Astrocyte of the spinal cord (primary cell): ENCODE data around the gene ACCS.
A peak's percentile ranks its signal among the peaks of the same experiment; 100 is the strongest.

Source experiments
- DNase-seq: peaks from one replicate; pipeline ENCODE4 v3.0.0; 2011; ENCODE audit warnings: low read depth, low spot score
- H3K4me3 ChIP-seq: 2 replicates; pipeline ENCODE4 v1.5.1; 2011; ENCODE audit warnings: low read depth, mild to moderate bottlenecking, low read length, moderate library complexity
- CTCF ChIP-seq: IDR thresholded peaks from 2 replicates; pipeline ENCODE4 v1.5.1; 2012; ENCODE audit warnings: low read depth, mild to moderate bottlenecking, low read length, inconsistent platforms
- in situ Hi-C: cut with HindIII; loops from 2 replicates; pipeline ENCODE4 v1.10.0; 2017; ENCODE audit warnings: low sequenced_read_pairs

ACCS gene

DNA sequence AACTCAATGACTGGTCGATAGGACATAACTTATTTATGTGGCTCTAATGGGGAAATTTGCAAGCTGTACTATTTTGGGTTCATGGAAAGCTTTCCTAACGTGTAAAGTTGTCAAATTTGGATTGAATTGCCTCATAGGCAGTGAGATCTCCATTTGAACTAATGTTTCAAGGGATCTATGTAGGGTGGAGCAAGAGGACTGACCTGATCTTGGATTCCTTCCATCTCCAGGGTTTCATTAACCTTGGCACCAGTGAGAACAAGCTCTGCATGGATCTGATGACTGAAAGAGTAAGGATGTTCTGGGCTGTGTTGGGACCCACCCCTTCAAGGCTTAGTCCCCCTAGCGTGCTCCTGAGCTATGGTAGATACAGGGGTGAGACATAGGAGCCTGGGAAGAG, 16.2 kb upstream of the ACCS start:
- TF ChIP-seq CTCF, result no peak
- in situ Hi-C loops, result no loop called here
- DNase-seq, result no peak
- H3K4me3 ChIP-seq, result no peak overlapping the region

GRCh38 chr11:44051171-44051570, 14.9 kb upstream of the ACCS start:
- in situ Hi-C loops, result no loop called here

GRCh38 chr11:44057340-44057739, 8.7 kb upstream of the ACCS start:
- no peak overlapping the region for H3K4me3 ChIP-seq
- peak; percentile 2 for TF ChIP-seq CTCF
- in situ Hi-C loops, result no loop called here
- no peak for DNase-seq

More at GRCh38 chr11:44051171-44051570, 14.9 kb upstream of the ACCS start:
- no peak overlapping the region for H3K4me3 ChIP-seq
- no peak for DNase-seq
- TF ChIP-seq CTCF, result no peak

DNA sequence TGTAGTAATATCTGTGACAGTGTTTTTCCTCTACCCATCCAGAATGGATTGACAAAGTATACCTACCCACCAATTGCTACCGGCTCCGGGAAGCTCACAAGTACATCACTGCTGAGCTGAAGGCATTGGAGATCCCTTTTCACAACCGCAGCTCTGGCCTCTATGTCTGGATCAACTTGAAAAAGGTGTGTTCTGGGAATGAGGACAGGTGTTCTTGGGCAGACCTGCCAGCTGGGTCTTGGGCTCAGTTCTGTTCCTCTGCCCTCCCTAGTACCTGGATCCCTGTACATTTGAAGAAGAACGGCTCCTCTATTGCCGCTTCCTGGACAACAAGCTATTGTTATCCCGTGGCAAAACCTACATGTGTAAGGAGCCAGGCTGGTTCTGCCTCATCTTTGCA, 7.8 kb upstream of the ACCS start:
- H3K4me3 ChIP-seq, result no peak overlapping the region
- in situ Hi-C loops, result no loop called here
- no peak for DNase-seq
- no peak for TF ChIP-seq CTCF

- in situ Hi-C loops, result no loop called here
- no peak for TF ChIP-seq CTCF
- H3K4me3 ChIP-seq, result no peak overlapping the region
- DNase-seq, result no peak
These were observed 859 bp upstream of the ACCS start for GRCh38 chr11:44065161-44065661.

DNA sequence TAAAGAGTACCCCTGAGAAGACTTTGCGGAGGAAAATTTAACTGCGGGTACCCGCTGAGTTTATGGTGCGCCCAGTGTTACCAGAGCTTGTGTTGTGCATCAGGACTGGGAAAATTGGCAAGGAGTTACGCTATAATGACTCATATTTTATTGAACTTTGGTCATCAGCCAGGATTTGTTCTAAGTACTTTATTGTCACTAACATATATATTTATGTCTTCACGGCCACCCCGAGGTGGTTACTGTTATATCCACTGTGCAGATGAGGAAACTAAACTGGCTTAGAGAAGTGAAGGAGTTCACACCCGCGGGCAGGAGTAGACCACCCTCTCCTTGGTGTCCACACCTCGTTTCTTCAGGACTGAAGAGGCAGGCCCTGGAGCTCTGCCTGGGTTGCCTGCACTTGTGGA, 667 bp downstream of the ACCS start:
- in situ Hi-C loops, result no loop called here
- DNase-seq, result peak; percentile 71
- TF ChIP-seq CTCF, result no peak
- H3K4me3 ChIP-seq, result peak overlapping the region; percentile 66

DNA sequence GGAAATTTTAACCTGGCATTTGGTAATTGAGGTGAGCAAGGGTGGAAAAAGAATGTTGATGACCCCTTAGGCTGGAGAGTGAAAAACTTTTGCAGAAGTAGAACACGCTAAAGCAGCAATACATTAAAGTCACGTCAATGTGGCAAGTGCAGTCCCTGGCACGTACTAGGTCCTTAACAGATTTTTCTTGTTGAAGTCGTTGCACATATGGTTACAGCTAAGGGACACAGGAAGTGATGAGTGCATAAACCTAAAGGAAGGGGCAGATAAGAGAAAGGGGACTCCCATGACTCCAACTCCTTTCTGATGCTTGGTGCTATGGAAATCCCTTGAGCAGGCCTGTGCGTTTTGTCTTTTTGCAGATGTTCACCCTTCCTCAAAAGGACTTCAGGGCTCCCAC, 1.2 kb downstream of the ACCS start:
- in situ Hi-C loops, result no loop called here
- no peak for DNase-seq
- TF ChIP-seq CTCF, result no peak
- no peak overlapping the region for H3K4me3 ChIP-seq
